GM23248 (cell line): Measurements from ENCODE around the gene AGXT. TPM values are rescaled to one million over a fixed set of nuclear protein-coding genes. Genes with fewer than 3 reads are reported as not detected.

ENCODE experiments used
- DNase-seq: peaks from one replicate; pipeline ENCODE4 v3.0.0-alpha.2; 2015
- H2AFZ ChIP-seq: fragments of 200-600 bp; sonication (generic); 2 replicates; pipeline ENCODE4 v1.6.1; 2016; ENCODE audit warnings: antibody characterized with exemption
- H3F3A ChIP-seq: fragments of 200-600 bp; sonication (generic); 2 replicates; pipeline ENCODE4 v1.6.1; 2016; ENCODE audit warnings: mild to moderate bottlenecking, antibody characterized with exemption, mixed run types; ENCODE audit not compliant: insufficient read depth
- H3K27ac ChIP-seq: fragments of 200-600 bp; sonication (generic); 2 replicates; pipeline ENCODE4 v1.5.1; 2016; ENCODE audit warnings: mild to moderate bottlenecking
- H3K27me3 ChIP-seq: fragments of 200-600 bp; sonication (generic); replicated peaks from 2 replicates; pipeline ENCODE4 v1.6.1; 2016; ENCODE audit warnings: mild to moderate bottlenecking; ENCODE audit not compliant: insufficient read depth
- H3K36me3 ChIP-seq: fragments of 200-600 bp; sonication (generic); 2 replicates; pipeline ENCODE4 v1.6.1; 2016; ENCODE audit warnings: low read depth, mild to moderate bottlenecking
- H3K4me1 ChIP-seq: fragments of 200-600 bp; sonication (generic); 2 replicates; pipeline ENCODE4 v1.6.1; 2016; ENCODE audit warnings: mild to moderate bottlenecking; ENCODE audit not compliant: insufficient read depth
- H3K4me2 ChIP-seq: fragments of 200-600 bp; sonication (generic); one replicate; pipeline ENCODE4 v1.6.1; 2016; ENCODE audit warnings: mild to moderate bottlenecking; ENCODE audit not compliant: unreplicated experiment
- H3K4me3 ChIP-seq: fragments of 200-600 bp; sonication (generic); 2 replicates; pipeline ENCODE4 v1.5.1; 2016; ENCODE audit warnings: mild to moderate bottlenecking
- H3K79me2 ChIP-seq: fragments of 200-600 bp; sonication (generic); 2 replicates; pipeline ENCODE4 v1.6.1; 2016; ENCODE audit warnings: mild to moderate bottlenecking; ENCODE audit not compliant: insufficient read depth
- H3K9ac ChIP-seq: fragments of 200-600 bp; sonication (generic); 2 replicates; pipeline ENCODE4 v1.6.1; 2016; ENCODE audit warnings: mild to moderate bottlenecking
- H3K9me2 ChIP-seq: fragments of 200-600 bp; sonication (generic); 2 replicates; pipeline ENCODE4 v1.6.1; 2016; ENCODE audit warnings: mixed run types, mild to moderate bottlenecking, moderate library complexity; ENCODE audit not compliant: insufficient read depth
- H3K9me3 ChIP-seq: fragments of 200-600 bp; sonication (generic); one replicate; pipeline ENCODE4 v1.6.1; 2017; ENCODE audit warnings: low read depth
- H4K20me1 ChIP-seq: fragments of 200-600 bp; sonication (generic); 2 replicates; pipeline ENCODE4 v1.6.0; 2016; ENCODE audit not compliant: insufficient read depth
- EZH2 ChIP-seq: fragments of 200-600 bp; sonication (generic); IDR thresholded peaks from 2 replicates; pipeline ENCODE4 v1.6.1; 2018; ENCODE audit warnings: antibody characterized with exemption, mild to moderate bottlenecking; ENCODE audit not compliant: insufficient read depth, poor library complexity, severe bottlenecking
- EZH2phosphoT487 ChIP-seq: fragments of 200-600 bp; sonication (generic); IDR thresholded peaks from 2 replicates; pipeline ENCODE4 v1.6.1; 2018; ENCODE audit warnings: antibody characterized with exemption, moderate library complexity, mild to moderate bottlenecking, low read depth; ENCODE audit not compliant: insufficient read depth
- WGBS, 2 experiments: methylation state at CpG; one replicate each; pipeline ENCODE4 v1.1.6; 2015 to 2017; ENCODE audit warnings: low lambda C conversion rate in 2 of 2, low coverage in 1 of 2; ENCODE audit errors: missing lambda C conversion rate in 2 of 2; 5-methylcytosine and 5-hydroxymethylcytosine counted together
- in situ Hi-C: fragments of 300-500 bp; cut with MboI; formaldehyde crosslinking; loops from 2 replicates; pipeline ENCODE4 v1.15.0; 2020
- polyA plus RNA-seq: library from polyadenylated mRNA; unstranded; fragments of >200 nt; fragmentation: Nextera tagmentation; extraction: Ambion mirVana; gene quantifications from 2 replicates; pipeline ENCODE4 v1.2.1, GENCODE V29; 2016
- total RNA-seq: library from RNA; depleted of rRNA; stranded (reverse); fragments of >200 nt; shearing (Covaris generic); gene quantifications from 2 replicates; pipeline ENCODE4 v1.2.3, GENCODE V29; 2014

AGXT gene
- total and polyA plus RNA-seq, 2 experiments from 2014 or later = not detected

DNA sequence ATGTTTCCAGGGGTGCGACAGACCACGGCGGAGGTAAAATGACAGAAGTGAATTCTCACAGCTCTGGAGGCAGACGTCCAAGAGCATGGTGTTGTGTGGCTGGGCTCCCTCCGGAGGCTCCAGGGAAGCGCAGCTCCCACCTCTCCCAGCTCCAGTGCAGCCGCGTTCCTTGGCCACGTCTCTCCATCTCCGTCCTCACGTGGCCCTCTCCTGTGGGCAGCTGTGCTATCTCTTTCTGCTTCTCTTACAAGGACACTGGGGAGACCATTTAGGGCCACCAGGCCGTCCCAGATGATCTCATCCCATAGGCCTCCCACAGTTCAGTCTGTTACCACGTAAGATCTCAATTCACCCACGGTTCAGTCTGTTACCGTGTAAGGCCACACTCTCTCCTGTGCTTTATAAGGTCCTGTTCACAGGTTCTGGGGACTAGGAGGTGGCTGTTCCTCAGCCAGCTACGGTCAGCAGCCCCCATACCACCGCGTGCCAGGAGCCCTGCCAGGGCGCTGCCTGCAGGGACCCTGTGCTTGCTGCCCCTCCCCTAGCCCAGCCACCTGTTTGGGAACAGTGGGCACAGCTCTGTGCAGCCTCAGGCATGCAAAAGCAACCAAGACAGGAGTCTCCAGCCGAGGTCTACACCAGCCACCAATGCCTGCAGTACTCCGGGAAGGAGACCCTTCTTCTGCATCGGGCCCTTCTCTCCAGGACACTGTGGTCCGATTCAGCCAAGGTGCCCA, 30.3 kb downstream of the AGXT start:
- Histone ChIP-seq H3K27me3 (no peaks in the 10 kb centered on the region), H3K4me2 (no peak overlapping the region), H2AFZ (no peak overlapping the region), H3K27ac (no peak overlapping the region), H3K9me3 (no peaks in the 10 kb centered on the region), H3K9me2 (no peaks in the 10 kb centered on the region), H3K4me3 (no peak overlapping the region), H3K4me1 (no peaks in the 10 kb centered on the region), H3K79me2 (no peaks in the 10 kb centered on the region), H3K36me3 (no peaks in the 10 kb centered on the region), H3F3A (no peaks in the 10 kb centered on the region), H4K20me1 (no peaks in the 10 kb centered on the region), H3K9ac (no peak overlapping the region)
- 56 to 59% methylated on average over 23 of the region's 23 CpGs for WGBS, 2 experiments
- in situ Hi-C loops = no loop called here
- TF ChIP-seq EZH2phosphoT487 (no peak), EZH2 (no peak)
- DNase-seq = no peak

DNA sequence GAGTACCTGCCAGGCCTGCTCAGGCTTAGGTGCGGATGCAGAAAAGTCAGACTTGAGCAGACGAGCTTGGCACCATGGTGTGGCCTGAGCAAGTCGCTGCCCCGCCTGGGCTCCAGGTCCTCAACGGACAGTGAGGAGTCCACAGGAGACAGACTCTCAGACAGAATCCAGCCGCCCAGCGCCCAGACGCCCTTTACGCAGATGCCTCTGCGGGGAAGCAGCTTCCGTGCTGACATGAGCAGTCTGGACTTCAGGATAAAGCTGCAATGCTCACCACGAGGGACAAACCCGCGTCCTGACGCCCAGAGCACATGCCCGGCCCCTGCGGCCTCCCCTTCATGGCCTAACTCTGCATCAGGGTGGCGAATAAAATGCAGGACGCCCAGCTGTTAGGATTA, 30.8 kb downstream of the AGXT start:
- TF ChIP-seq EZH2phosphoT487 = no peak
- TF ChIP-seq EZH2 = no peak
- H2AFZ ChIP-seq = no peak overlapping the region
- H3K9ac ChIP-seq = no peak overlapping the region
- H3F3A ChIP-seq = no peaks in the 10 kb centered on the region
- no peaks in the 10 kb centered on the region for H4K20me1 ChIP-seq
- 86 to 87% methylated on average over 19 of the region's 19 CpGs for WGBS, 2 experiments
- no peaks in the 10 kb centered on the region for H3K4me1 ChIP-seq
- in situ Hi-C loops = no loop called here
- DNase-seq = no peak
- H3K4me2 ChIP-seq = no peak overlapping the region
- H3K9me3 ChIP-seq = no peaks in the 10 kb centered on the region
- H3K9me2 ChIP-seq = no peaks in the 10 kb centered on the region
- no peak overlapping the region for H3K4me3 ChIP-seq
- no peaks in the 10 kb centered on the region for H3K27me3 ChIP-seq
- no peaks in the 10 kb centered on the region for H3K79me2 ChIP-seq
- H3K36me3 ChIP-seq = no peaks in the 10 kb centered on the region
- no peak overlapping the region for H3K27ac ChIP-seq

DNA sequence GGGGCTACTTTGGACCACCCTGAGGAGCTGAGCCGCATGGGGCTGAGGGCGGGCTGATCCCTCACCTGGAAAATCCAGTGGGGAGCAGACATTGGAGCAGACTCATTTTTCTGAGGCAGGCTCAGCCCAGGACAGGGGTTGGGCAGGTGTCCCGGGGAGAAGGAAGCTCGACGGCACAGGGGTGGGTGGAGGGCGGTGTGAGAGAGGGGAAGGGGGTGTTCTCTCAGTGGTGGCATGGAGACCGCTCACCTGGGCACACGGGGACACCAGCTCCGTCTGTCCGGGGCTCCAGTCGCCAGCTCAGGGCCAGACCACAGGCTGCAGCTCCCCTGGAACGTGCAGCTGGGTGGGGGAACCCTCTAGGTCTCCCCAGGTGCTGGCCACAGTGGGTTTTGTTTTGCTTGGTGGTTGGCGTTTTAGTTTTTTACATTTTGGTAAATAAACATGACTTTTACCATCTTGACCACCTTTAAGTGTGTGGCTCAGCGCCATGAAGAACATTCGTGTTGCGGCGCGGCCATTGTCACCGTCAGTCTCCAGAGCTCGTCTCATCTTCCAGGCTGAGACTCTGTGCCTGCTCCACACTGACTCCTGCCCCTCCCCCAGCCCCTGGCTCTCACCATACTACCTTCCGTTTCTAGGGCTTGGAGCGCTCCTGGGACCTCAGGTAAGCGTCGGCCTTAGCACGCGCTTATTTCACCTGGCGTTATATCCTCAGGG, 31.7 kb downstream of the AGXT start:
- no peak for DNase-seq
- Histone ChIP-seq H3K4me1 (no peaks in the 10 kb centered on the region), H3K79me2 (no peaks in the 10 kb centered on the region), H3F3A (no peaks in the 10 kb centered on the region), H3K4me2 (no peak overlapping the region), H2AFZ (no peak overlapping the region), H3K27me3 (no peaks in the 10 kb centered on the region), H3K9me2 (no peaks in the 10 kb centered on the region), H4K20me1 (no peaks in the 10 kb centered on the region), H3K9me3 (no peaks in the 10 kb centered on the region), H3K9ac (no peak overlapping the region), H3K27ac (no peak overlapping the region), H3K4me3 (no peak overlapping the region), H3K36me3 (no peaks in the 10 kb centered on the region)
- in situ Hi-C loops = no loop called here
- TF ChIP-seq EZH2 = no peak
- TF ChIP-seq EZH2phosphoT487 = no peak
- 84 to 87% methylated on average over 20 to 27 of the region's 27 CpGs for WGBS, 2 experiments

DNA sequence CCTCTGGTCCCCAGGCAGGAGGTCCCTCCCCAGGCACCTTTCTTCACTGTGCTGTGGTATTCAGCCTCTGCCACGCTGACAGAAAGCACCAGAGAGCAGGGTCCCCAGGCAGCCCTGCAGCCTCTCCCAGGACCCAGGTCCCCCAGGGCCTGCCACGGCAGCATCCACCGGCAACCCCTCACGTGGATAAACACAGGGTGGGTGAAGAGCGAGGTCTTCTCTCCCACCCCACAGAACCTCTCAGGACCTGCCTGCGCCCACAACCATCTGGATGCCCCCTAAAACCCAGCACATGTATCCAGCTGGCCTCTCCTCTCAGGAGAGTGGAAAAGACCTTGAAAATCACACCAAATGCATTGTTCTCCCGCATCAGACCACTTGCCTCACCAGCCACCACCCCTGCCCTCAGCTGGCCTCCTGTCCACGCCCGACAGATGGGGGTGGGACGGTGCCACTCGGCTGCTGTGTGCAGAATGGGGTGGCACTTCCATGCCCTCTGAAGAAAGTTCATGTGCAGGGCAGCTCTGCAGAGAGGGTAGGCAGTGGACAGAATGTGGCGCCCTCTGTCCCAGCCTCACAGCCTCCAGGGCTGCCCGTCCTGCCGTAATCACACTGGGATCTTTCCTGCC, 33.5 kb downstream of the AGXT start:
- TF ChIP-seq EZH2 = no peak
- TF ChIP-seq EZH2phosphoT487 = no peak
- H2AFZ ChIP-seq = no peak overlapping the region
- no peaks in the 10 kb centered on the region for H3K79me2 ChIP-seq
- H4K20me1 ChIP-seq = no peaks in the 10 kb centered on the region
- H3K4me2 ChIP-seq = no peak overlapping the region
- H3K9ac ChIP-seq = no peak overlapping the region
- H3K36me3 ChIP-seq = no peaks in the 10 kb centered on the region
- no peaks in the 10 kb centered on the region for H3K27me3 ChIP-seq
- H3K4me1 ChIP-seq = no peaks in the 10 kb centered on the region
- DNase-seq = no peak
- H3K9me3 ChIP-seq = no peaks in the 10 kb centered on the region
- no peak overlapping the region for H3K4me3 ChIP-seq
- in situ Hi-C loops = no loop called here
- 80 to 85% methylated on average over 14 of the region's 14 CpGs for WGBS, 2 experiments
- no peaks in the 10 kb centered on the region for H3K9me2 ChIP-seq
- H3F3A ChIP-seq = no peaks in the 10 kb centered on the region
- no peak overlapping the region for H3K27ac ChIP-seq
